Mesenchymal stem cell (in vitro differentiated cells and primary cell): ENCODE data around the gene GARIN5A.

ENCODE experiments used
- DNase-seq: peaks from one replicate; pipeline ENCODE4 v3.0.0-alpha.2; 2013
- H2AFZ ChIP-seq: one replicate; pipeline ENCODE4 v1.6.1; 2013; ENCODE audit warnings: low read depth, mild to moderate bottlenecking, control low read depth, inconsistent platforms, low read length, moderate library complexity
- H2AK5ac ChIP-seq: 2 replicates; pipeline ENCODE4 v1.6.1; 2013; ENCODE audit warnings: low read length, moderate library complexity, mild to moderate bottlenecking, inconsistent platforms; ENCODE audit not compliant: severe bottlenecking
- H2BK120ac ChIP-seq: one replicate; pipeline ENCODE4 v1.6.1; 2013; ENCODE audit warnings: low read depth, mild to moderate bottlenecking, inconsistent platforms, low read length, moderate library complexity
- H2BK12ac ChIP-seq, 2 experiments: one replicate each; pipeline ENCODE4 v1.6.1; 2013; ENCODE audit warnings: inconsistent platforms in 2 of 2, low read length in 2 of 2, mild to moderate bottlenecking in 2 of 2, moderate library complexity in 2 of 2, control low read depth in 1 of 2
- H2BK15ac ChIP-seq: one replicate; pipeline ENCODE4 v1.6.1; 2013; ENCODE audit warnings: mild to moderate bottlenecking, low read depth, inconsistent platforms; ENCODE audit not compliant: poor library complexity, severe bottlenecking
- H2BK5ac ChIP-seq: 2 replicates; pipeline ENCODE4 v1.6.1; 2013; ENCODE audit warnings: low read depth, mild to moderate bottlenecking, low read length, control low read depth, inconsistent platforms; ENCODE audit not compliant: poor library complexity, severe bottlenecking
- H3K14ac ChIP-seq, 2 experiments: one replicate each; pipeline ENCODE4 v1.6.1; 2013; ENCODE audit warnings: inconsistent platforms in 2 of 2, low read length in 2 of 2, control low read depth in 1 of 2, mild to moderate bottlenecking in 1 of 2, moderate library complexity in 1 of 2
- H3K18ac ChIP-seq, 2 experiments: one replicate each; pipeline ENCODE4 v1.6.1; 2013; ENCODE audit warnings: inconsistent platforms in 2 of 2, low read length in 2 of 2, control low read depth in 1 of 2, low read depth in 1 of 2, mild to moderate bottlenecking in 1 of 2
- H3K23ac ChIP-seq, 2 experiments: one replicate each; pipeline ENCODE4 v1.6.1; 2013; ENCODE audit warnings: inconsistent platforms in 2 of 2, low read length in 2 of 2, mild to moderate bottlenecking in 2 of 2, moderate library complexity in 2 of 2, control low read depth in 1 of 2
- H3K27ac ChIP-seq: 2 replicates; pipeline ENCODE4 v1.5.1; 2013; ENCODE audit warnings: mild to moderate bottlenecking, moderate library complexity, low read length, control low read depth, inconsistent platforms; ENCODE audit not compliant: poor library complexity, severe bottlenecking
- H3K27me3 ChIP-seq, 2 experiments: 2 replicates each; pipeline versions ENCODE4 v1.6.1 to v1.7.0; 2013; ENCODE audit warnings: low read length in 2 of 2, mild to moderate bottlenecking in 2 of 2, moderate library complexity in 2 of 2, control low read depth in 1 of 2, inconsistent platforms in 1 of 2; ENCODE audit not compliant: control insufficient read depth in 1 of 2, insufficient read depth in 1 of 2
- H3K36me3 ChIP-seq, 2 experiments: 2 replicates each; pipeline versions ENCODE4 v1.6.1 to v1.7.0; 2013; ENCODE audit warnings: low read length in 2 of 2, control low read depth in 1 of 2, inconsistent platforms in 1 of 2, low read depth in 1 of 2, mild to moderate bottlenecking in 1 of 2; ENCODE audit not compliant: insufficient read depth in 2 of 2, control insufficient read depth in 1 of 2
- H3K4ac ChIP-seq, 2 experiments: one replicate each; pipeline ENCODE4 v1.6.1; 2013; ENCODE audit warnings: inconsistent platforms in 2 of 2, low read length in 2 of 2, mild to moderate bottlenecking in 2 of 2, moderate library complexity in 2 of 2, control low read depth in 1 of 2, low read depth in 1 of 2
- H3K4me1 ChIP-seq: 2 replicates; pipeline ENCODE4 v1.6.1; 2013; ENCODE audit warnings: low read depth, low read length, control low read depth; ENCODE audit not compliant: control insufficient read depth, insufficient read depth
- H3K4me2 ChIP-seq: 2 replicates; pipeline ENCODE4 v1.6.1; 2013; ENCODE audit warnings: low read length, mild to moderate bottlenecking, inconsistent platforms; ENCODE audit not compliant: poor library complexity, severe bottlenecking
- H3K4me3 ChIP-seq, 2 experiments: 2 replicates each; pipeline versions ENCODE4 v1.5.1 to v1.7.0; 2013; ENCODE audit warnings: low read length in 2 of 2, mild to moderate bottlenecking in 2 of 2, control low read depth in 1 of 2, low read depth in 1 of 2; ENCODE audit not compliant: insufficient read depth in 1 of 2
- H3K79me1 ChIP-seq: replicated peaks from 2 replicates; pipeline ENCODE4 v1.6.1; 2013; ENCODE audit warnings: mild to moderate bottlenecking, control low read depth, low read length, inconsistent platforms; ENCODE audit not compliant: poor library complexity, severe bottlenecking
- H3K9ac ChIP-seq: 2 replicates; pipeline ENCODE4 v1.7.0; 2013; ENCODE audit warnings: mild to moderate bottlenecking, low read length, moderate library complexity
- H3K9me3 ChIP-seq: 2 replicates; pipeline ENCODE4 v1.7.0; 2013; ENCODE audit warnings: mild to moderate bottlenecking, low read length; ENCODE audit not compliant: control insufficient read depth
- H4K8ac ChIP-seq: one replicate; pipeline ENCODE4 v1.6.1; 2013; ENCODE audit warnings: inconsistent platforms, mild to moderate bottlenecking, low read length, moderate library complexity
- H4K91ac ChIP-seq: one replicate; pipeline ENCODE4 v1.6.1; 2013; ENCODE audit warnings: mild to moderate bottlenecking, low read length, inconsistent platforms
- WGBS: methylation state at CpG from one replicate; pipeline ENCODE4 v1.1.7; 2013; ENCODE audit warnings: mixed read lengths; 5-methylcytosine and 5-hydroxymethylcytosine counted together

Gene GARIN5A

GRCh38 chr19:50518091-50519005 is 41.7 kb upstream of the GARIN5A start:
- Histone ChIP-seq H4K91ac (peak overlapping the region; percentile 22), H2BK5ac (no peak overlapping the region), H3K27ac (no peak overlapping the region), H3K4me2 (no peak overlapping the region), H2BK120ac (no peak overlapping the region), H3K79me1 (no peaks in the 10 kb centered on the region), H2AK5ac (no peak overlapping the region), H3K36me3 (no peaks in the 10 kb centered on the region), H2BK15ac (no peak overlapping the region), H3K4ac (no peak overlapping the region), H3K14ac (no peak overlapping the region), H3K9me3 (no peaks in the 10 kb centered on the region), H3K23ac (no peak overlapping the region), H3K4me1 (peaks cover 3% of the 10 kb centered on the region), H2BK12ac (no peak overlapping the region), H3K27me3 (peaks cover 0 to 8% of the 10 kb centered on the region in 2 experiments), H3K9ac (no peak overlapping the region), H3K4me3 (no peak overlapping the region), H4K8ac (no peak overlapping the region), H2AFZ (no peak overlapping the region), H3K18ac (no peak overlapping the region)
- no peak for DNase-seq
- WGBS, result 93% methylated on average over 87 of the region's 87 CpGs

DNA sequence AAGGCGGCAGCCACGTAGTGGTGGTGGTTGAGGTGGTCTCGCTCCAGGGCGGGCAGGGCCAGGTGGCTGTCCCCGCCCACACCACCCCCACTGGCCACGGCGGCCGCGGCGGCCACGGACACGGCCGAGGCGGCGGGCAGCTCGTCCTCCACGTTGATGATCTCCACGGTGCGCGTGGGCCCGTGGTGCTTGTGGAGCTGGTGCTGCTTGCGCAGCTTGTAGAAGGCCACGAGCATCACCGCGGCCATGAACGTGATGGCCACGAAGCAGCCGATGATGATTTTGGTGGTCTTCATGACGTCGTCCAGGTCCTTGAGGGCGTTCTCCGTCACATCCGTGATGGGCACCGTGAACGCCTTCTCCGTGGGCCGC is 41.0 kb upstream of the GARIN5A start:
- no peaks in the 10 kb centered on the region for H3K79me1 ChIP-seq
- H2AFZ ChIP-seq, result no peak overlapping the region
- H3K36me3 ChIP-seq, result no peaks in the 10 kb centered on the region
- no peak overlapping the region for H4K8ac ChIP-seq
- DNase-seq, result no peak
- no peak overlapping the region for H2BK12ac ChIP-seq
- WGBS, result 95% methylated on average over 37 of the region's 37 CpGs
- no peak overlapping the region for H2BK15ac ChIP-seq
- H2AK5ac ChIP-seq, result no peak overlapping the region
- peak overlapping the region in 1 of 2 experiments; percentile 18 for H3K4me3 ChIP-seq
- H3K9ac ChIP-seq, result no peak overlapping the region
- H3K4me1 ChIP-seq, result peaks cover 3% of the 10 kb centered on the region
- H3K27me3 ChIP-seq, result peaks cover 0 to 9% of the 10 kb centered on the region in 2 experiments
- H2BK5ac ChIP-seq, result no peak overlapping the region
- H3K27ac ChIP-seq, result no peak overlapping the region
- H3K9me3 ChIP-seq, result no peaks in the 10 kb centered on the region
- H3K4ac ChIP-seq, result no peak overlapping the region
- no peak overlapping the region for H2BK120ac ChIP-seq
- no peak overlapping the region for H3K23ac ChIP-seq
- no peak overlapping the region for H3K14ac ChIP-seq
- H3K18ac ChIP-seq, result no peak overlapping the region
- no peak overlapping the region for H3K4me2 ChIP-seq
- peak overlapping the region; percentile 59 for H4K91ac ChIP-seq

DNA sequence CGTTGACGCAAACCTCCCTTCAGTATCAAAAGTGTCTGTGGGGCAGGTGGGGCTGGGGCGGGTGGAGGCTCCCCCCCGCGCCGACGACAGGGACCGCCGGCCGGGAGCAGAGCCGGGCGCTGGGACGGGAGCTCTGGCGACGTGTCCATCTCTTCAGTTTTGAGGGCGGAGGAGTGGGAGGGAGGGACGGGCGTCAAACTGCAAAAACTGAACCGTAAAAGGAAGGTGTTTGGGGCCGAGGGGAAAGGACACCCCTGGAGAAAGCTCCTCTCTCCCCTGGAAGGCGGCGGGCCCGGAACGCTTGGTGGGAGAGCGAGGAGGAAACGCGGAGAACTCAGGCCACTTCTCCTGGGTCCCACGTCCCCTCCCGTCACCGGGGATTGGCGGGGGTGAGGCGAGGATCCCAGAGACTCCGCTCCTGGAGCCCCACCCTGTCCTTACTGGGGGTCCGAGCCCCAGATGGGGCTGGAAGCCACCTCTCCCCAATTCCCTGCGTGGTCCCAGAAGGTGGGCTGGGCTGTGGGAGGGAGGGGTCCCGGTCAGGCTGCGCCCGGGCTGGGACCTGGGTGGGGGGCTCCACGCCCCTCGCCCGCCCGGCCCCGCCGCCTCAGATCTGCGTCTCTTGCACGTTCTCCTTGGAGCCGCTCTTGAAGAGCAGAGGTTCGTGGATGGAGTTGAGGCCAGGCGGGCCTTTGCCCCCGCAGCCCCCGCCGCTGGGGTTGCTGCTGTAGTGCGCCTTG is 40.5 kb upstream of the GARIN5A start:
- Histone ChIP-seq H3K27me3 (peaks cover 0 to 9% of the 10 kb centered on the region in 2 experiments), H3K4me3 (peak overlapping the region in 1 of 2 experiments; percentile 18)

GRCh38 chr19:50516456-50516855 is 39.8 kb upstream of the GARIN5A start:
- no peak overlapping the region for H3K27ac ChIP-seq

More for the DNA sequence above, 40.5 kb upstream of the GARIN5A start:
- Histone ChIP-seq H3K18ac (no peak overlapping the region), H2BK15ac (no peak overlapping the region), H2AK5ac (no peak overlapping the region), H2AFZ (no peak overlapping the region), H3K4me1 (peaks cover 3% of the 10 kb centered on the region), H4K8ac (no peak overlapping the region), H2BK5ac (no peak overlapping the region), H3K9ac (no peak overlapping the region), H2BK12ac (no peak overlapping the region), H3K27ac (no peak overlapping the region), H3K4ac (no peak overlapping the region), H4K91ac (no peak overlapping the region), H3K79me1 (no peaks in the 10 kb centered on the region), H2BK120ac (no peak overlapping the region), H3K9me3 (no peaks in the 10 kb centered on the region), H3K4me2 (no peak overlapping the region), H3K36me3 (no peaks in the 10 kb centered on the region), H3K23ac (no peak overlapping the region), H3K14ac (no peak overlapping the region)
- WGBS, result 70% methylated on average over 52 of the region's 53 CpGs
- DNase-seq, result no peak

More at GRCh38 chr19:50516456-50516855, 39.8 kb upstream of the GARIN5A start:
- no peak overlapping the region for H3K4ac ChIP-seq
- no peak overlapping the region for H3K18ac ChIP-seq
- no peak overlapping the region for H4K91ac ChIP-seq
- 61% methylated on average over 9 of the region's 12 CpGs for WGBS
- no peak overlapping the region for H3K14ac ChIP-seq
- no peak overlapping the region for H2AFZ ChIP-seq
- H2BK12ac ChIP-seq, result no peak overlapping the region
- no peak overlapping the region for H2BK5ac ChIP-seq
- H3K36me3 ChIP-seq, result no peaks in the 10 kb centered on the region
- no peak overlapping the region for H3K9ac ChIP-seq
- H3K27me3 ChIP-seq, result peaks cover 0 to 9% of the 10 kb centered on the region in 2 experiments
- no peaks in the 10 kb centered on the region for H3K79me1 ChIP-seq
- H2BK120ac ChIP-seq, result no peak overlapping the region
- no peak overlapping the region for H3K4me3 ChIP-seq
- DNase-seq, result no peak
- H4K8ac ChIP-seq, result no peak overlapping the region
- H3K4me2 ChIP-seq, result no peak overlapping the region
- peaks cover 6% of the 10 kb centered on the region for H3K4me1 ChIP-seq
- no peak overlapping the region for H2BK15ac ChIP-seq
- no peak overlapping the region for H2AK5ac ChIP-seq
- no peak overlapping the region for H3K23ac ChIP-seq
- no peaks in the 10 kb centered on the region for H3K9me3 ChIP-seq
